ENCODE results near the gene SLC8B1. TPM values are rescaled to one million over a fixed set of nuclear protein-coding genes. Genes with fewer than 3 reads are reported as not detected.

The SLC8B1 gene
- total RNA-seq, 1 donor from 2014 or later: 7.1 TPM

DNA sequence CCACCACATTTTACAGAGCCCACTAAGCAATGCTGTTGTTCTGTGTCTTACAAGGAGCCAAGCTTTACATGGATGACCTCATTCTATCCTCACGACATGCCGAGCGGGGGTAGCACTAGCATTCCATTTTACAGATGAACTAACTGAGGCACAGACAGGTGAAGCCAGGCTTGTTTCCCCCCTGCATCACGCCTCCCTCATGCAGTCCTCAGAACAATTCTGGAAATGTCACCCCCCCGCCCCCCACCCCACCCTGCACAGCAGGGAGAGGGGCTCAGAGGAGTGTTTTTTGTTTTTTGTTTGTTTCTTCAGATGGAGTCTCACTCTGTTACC, 1.5 kb downstream of the SLC8B1 start:
- Mint-ChIP-seq H3K4me1 (peaks cover 3% of the 10 kb centered on the region), H3K9me3 (no peaks in the 10 kb centered on the region), H3K27me3 (ENCODE audit: low read depth) (peaks cover 34% of the 10 kb centered on the region), H3K36me3 (ENCODE audit: low read depth) (no peaks in the 10 kb centered on the region), H3K4me3 (no peak overlapping the region), H3K27ac (ENCODE audit: unreplicated experiment) (no peak overlapping the region)
- TF ChIP-seq, protein P1, sequence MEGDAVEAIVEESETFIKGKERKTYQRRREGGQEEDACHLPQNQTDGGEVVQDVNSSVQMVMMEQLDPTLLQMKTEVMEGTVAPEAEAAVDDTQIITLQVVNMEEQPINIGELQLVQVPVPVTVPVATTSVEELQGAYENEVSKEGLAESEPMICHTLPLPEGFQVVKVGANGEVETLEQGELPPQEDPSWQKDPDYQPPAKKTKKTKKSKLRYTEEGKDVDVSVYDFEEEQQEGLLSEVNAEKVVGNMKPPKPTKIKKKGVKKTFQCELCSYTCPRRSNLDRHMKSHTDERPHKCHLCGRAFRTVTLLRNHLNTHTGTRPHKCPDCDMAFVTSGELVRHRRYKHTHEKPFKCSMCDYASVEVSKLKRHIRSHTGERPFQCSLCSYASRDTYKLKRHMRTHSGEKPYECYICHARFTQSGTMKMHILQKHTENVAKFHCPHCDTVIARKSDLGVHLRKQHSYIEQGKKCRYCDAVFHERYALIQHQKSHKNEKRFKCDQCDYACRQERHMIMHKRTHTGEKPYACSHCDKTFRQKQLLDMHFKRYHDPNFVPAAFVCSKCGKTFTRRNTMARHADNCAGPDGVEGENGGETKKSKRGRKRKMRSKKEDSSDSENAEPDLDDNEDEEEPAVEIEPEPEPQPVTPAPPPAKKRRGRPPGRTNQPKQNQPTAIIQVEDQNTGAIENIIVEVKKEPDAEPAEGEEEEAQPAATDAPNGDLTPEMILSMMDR (conservative IDR thresholded peaks at IDR 0.05): no peak
- DNase-seq (ENCODE audit: low read depth, low spot score): no peak

DNA sequence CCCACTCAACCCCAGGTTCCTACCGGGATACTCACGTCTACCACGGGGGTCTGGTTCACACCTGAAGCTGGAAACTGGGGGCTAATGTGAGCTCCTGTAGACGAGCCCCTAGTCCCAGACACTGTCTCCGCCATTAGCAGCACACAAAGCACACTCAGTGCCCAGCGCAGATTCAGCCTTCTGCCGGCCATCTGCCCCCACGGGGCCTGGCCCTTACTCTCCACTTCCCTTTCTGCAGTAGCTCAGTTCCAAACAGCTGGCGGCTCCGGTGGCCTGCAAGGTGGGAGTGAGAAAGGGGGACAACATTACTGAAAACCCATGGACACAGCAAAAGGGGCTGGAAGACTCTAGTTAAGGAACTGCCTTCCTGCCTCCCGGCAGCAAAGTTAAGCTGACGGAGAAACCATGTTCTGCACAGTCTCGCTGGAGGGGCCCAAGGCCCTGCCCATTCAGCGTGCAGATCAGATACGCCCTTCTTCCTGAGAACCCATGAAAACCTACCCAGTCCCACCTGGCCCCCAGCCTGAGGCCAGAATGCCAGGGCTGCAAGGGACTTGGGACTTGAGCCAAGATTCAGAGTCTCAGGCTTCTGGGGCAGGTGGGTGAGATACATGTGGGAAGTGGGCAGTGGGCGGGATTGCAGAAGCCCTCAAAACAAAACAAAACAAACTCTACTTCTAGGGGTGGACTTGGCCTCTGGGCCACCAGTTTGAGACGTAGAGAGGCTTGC, 2.1 kb downstream of the SLC8B1 start:
- H3K4me3 Mint-ChIP-seq: peak overlapping the region; percentile 55
- TF ChIP-seq, protein P1 (conservative IDR thresholded peaks at IDR 0.05): no peak
- no peaks in the 10 kb centered on the region for H3K9me3 Mint-ChIP-seq
- peaks cover 34% of the 10 kb centered on the region for H3K27me3 Mint-ChIP-seq (ENCODE audit: low read depth)
- no peak for DNase-seq (ENCODE audit: low read depth, low spot score)
- no peaks in the 10 kb centered on the region for H3K36me3 Mint-ChIP-seq (ENCODE audit: low read depth)
- no peak overlapping the region for H3K27ac Mint-ChIP-seq (ENCODE audit: unreplicated experiment)
- H3K4me1 Mint-ChIP-seq: peaks cover 3% of the 10 kb centered on the region

DNA sequence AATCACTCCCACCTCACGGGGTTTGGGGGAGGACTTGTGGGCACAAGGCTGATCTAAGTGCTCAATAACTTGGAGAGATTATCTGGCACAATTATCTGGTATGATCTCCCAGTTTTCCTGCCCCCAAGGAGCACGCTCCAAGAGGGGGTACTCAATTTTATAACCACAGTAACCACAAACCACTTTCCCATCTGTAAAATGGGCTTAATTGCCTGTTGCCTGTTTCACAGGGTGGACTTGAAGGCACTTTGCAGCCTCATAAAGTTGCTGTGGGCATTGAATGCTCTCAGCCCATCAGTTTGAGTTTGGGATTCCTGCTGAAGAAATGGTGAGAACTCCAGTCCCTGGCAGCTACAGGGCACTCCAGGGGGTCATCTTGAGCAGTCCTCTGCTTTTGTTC, 4.4 kb downstream of the SLC8B1 start:
- Mint-ChIP-seq H3K9me3 (no peaks in the 10 kb centered on the region), H3K4me1 (peaks cover 3% of the 10 kb centered on the region), H3K4me3 (no peak overlapping the region), H3K36me3 (ENCODE audit: low read depth) (no peaks in the 10 kb centered on the region), H3K27me3 (ENCODE audit: low read depth) (peaks cover 18% of the 10 kb centered on the region), H3K27ac (ENCODE audit: unreplicated experiment) (peak overlapping the region; percentile 78)
- no peak for DNase-seq (ENCODE audit: low read depth, low spot score)
- TF ChIP-seq, protein P1 (conservative IDR thresholded peaks at IDR 0.05): no peak

DNA sequence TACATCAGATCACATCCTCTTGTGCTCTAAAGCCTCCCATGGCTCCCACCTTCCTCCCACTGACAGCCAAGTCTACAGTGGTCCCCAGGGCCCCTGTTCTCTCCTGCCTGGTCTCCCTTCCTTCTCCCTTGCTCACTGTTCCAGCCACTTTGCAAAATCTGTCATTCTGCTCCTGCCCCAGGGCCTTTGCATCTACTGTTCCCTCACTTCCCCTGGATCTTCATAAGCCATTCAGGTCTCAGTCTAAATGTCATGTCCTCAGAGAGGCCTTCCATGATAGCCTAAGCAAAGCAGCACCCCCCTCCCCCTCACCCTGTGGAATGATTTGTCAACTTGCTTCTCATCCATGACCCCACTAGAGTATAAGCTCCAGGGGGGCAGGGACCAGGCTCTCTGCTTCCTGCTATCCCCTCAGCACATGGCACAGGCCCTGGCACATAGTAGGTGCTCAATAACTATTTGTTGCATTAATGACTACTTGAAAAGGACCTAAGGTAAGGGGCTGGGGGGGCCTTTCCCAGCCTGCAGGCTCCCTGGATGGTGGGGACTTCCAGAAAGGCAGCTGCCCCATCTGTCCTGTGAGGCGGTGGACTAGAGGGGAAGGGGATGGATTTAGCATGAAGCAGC, 5.0 kb downstream of the SLC8B1 start:
- Mint-ChIP-seq H3K27me3 (ENCODE audit: low read depth) (peaks cover 16% of the 10 kb centered on the region), H3K36me3 (ENCODE audit: low read depth) (no peaks in the 10 kb centered on the region), H3K4me3 (no peak overlapping the region)

DNA sequence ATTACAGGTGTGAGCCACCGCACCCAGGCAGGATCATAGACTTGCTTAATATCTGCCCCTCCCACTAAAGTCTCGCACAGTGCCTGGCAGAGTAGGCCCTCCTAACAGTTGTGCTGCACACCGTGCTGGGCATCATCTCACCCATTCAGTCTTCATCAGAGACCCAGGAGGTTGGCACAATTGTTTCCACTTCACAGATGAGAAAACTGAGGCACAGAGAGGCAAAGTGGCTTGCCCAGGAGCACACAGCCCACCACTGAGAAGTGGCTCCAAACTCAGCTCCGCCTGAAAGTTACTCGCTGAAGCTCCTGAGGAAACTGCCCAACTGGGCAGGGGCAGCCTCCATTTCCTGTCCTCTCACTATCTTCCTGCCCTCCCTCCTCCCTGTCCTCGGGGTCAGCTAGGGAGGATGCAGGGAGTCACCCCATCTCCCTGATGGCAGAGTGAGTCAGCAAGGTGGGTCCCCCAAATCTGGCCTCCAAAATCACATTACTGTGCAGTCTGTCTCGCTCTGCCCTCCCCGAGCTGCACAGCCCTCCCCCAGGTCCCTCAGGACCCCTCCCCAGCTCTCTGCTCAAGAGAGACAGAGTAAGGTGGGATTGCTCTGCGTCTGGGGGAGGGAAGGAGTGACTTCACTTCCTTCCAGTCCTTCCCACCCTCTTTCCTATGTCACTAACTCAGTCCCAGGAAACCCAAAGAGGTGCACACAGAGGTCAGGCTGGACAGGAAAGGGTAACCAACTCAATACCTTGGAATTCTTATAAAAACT, 5.7 kb downstream of the SLC8B1 start:
- Mint-ChIP-seq H3K4me1 (no peaks in the 10 kb centered on the region), H3K36me3 (ENCODE audit: low read depth) (no peaks in the 10 kb centered on the region), H3K9me3 (no peaks in the 10 kb centered on the region), H3K4me3 (no peak overlapping the region), H3K27ac (ENCODE audit: unreplicated experiment) (no peak overlapping the region), H3K27me3 (ENCODE audit: low read depth) (peaks cover 10% of the 10 kb centered on the region)
- DNase-seq (ENCODE audit: low read depth, low spot score): no peak
- TF ChIP-seq, protein P1 (conservative IDR thresholded peaks at IDR 0.05): no peak

More for the DNA sequence above, 5.0 kb downstream of the SLC8B1 start:
- DNase-seq (ENCODE audit: low read depth, low spot score): no peak
- TF ChIP-seq, protein P1 (conservative IDR thresholded peaks at IDR 0.05): no peak
- Mint-ChIP-seq H3K27ac (ENCODE audit: unreplicated experiment) (peak overlapping the region; percentile 24), H3K4me1 (peaks cover 3% of the 10 kb centered on the region), H3K9me3 (no peaks in the 10 kb centered on the region)
